DND-41 (cell line): ENCODE data around the gene CCNY.

Experiments
- ATAC-seq: fragments of 200-7000 bp; cut with Tn5 transposase; 3 replicates; pipeline ENCODE4 v1.9.1; 2021; ENCODE audit warnings: low read depth; ENCODE audit not compliant: insufficient read depth
- DNase-seq: peaks from one replicate; pipeline ENCODE4 v3.0.0-alpha.2; 2020
- H2AFZ ChIP-seq: 2 replicates; pipeline ENCODE4 v1.6.0; 2012; ENCODE audit warnings: low read depth, low read length
- H3K27ac ChIP-seq: 2 replicates; pipeline ENCODE4 v1.5.1; 2012; ENCODE audit warnings: low read length, inconsistent platforms
- H3K27me3 ChIP-seq: fragments of 200-600 bp; sonication (generic); 2 replicates; pipeline ENCODE4 v1.6.0; 2012; ENCODE audit warnings: low read length, mild to moderate bottlenecking, inconsistent platforms; ENCODE audit not compliant: insufficient read depth, poor library complexity
- H3K36me3 ChIP-seq: 2 replicates; pipeline ENCODE4 v1.5.1; 2012; ENCODE audit warnings: low read length, inconsistent platforms; ENCODE audit not compliant: insufficient read depth
- H3K4me1 ChIP-seq: 2 replicates; pipeline ENCODE4 v1.5.1; 2012; ENCODE audit warnings: mild to moderate bottlenecking, low read length; ENCODE audit not compliant: insufficient read depth
- H3K4me2 ChIP-seq: 2 replicates; pipeline ENCODE4 v1.6.0; 2012; ENCODE audit warnings: mild to moderate bottlenecking, moderate library complexity, low read length, inconsistent platforms; ENCODE audit not compliant: insufficient read depth
- H3K4me3 ChIP-seq, 2 experiments: fragments of 200-600 bp in 1 of 2; shearing (Covaris generic) in 1 of 2; 2 replicates each; pipeline ENCODE4 v1.5.1; 2012 to 2016; ENCODE audit warnings: inconsistent platforms in 2 of 2, low read length in 2 of 2, mild to moderate bottlenecking in 2 of 2, low read depth in 1 of 2, moderate library complexity in 1 of 2
- H3K79me2 ChIP-seq: 2 replicates; pipeline ENCODE4 v1.6.0; 2012; ENCODE audit warnings: low read length, inconsistent platforms; ENCODE audit not compliant: insufficient read depth
- H3K9ac ChIP-seq: 2 replicates; pipeline ENCODE4 v1.6.0; 2012; ENCODE audit warnings: low read depth, mild to moderate bottlenecking, inconsistent platforms, low read length, moderate library complexity
- H3K9me3 ChIP-seq: 2 replicates; pipeline ENCODE4 v1.5.1; 2012; ENCODE audit warnings: low read length, moderate library complexity, mild to moderate bottlenecking, inconsistent platforms; ENCODE audit not compliant: insufficient read depth, severe bottlenecking
- H4K20me1 ChIP-seq: 2 replicates; pipeline ENCODE4 v1.6.0; 2012; ENCODE audit warnings: low read length; ENCODE audit not compliant: insufficient read depth
- CTCF ChIP-seq: IDR thresholded peaks from 2 replicates; pipeline ENCODE4 v1.5.1; 2012; ENCODE audit warnings: borderline replicate concordance, low read length, moderate library complexity, mild to moderate bottlenecking; ENCODE audit not compliant: poor library complexity, severe bottlenecking; ENCODE audit errors: extremely low read depth
- EZH2 ChIP-seq: IDR thresholded peaks from 3 replicates; pipeline ENCODE4 v1.6.1; 2012; ENCODE audit warnings: borderline replicate concordance, low read depth, mild to moderate bottlenecking, moderate library complexity, low read length, inconsistent platforms; ENCODE audit not compliant: severe bottlenecking

Gene CCNY

GRCh38 chr10:35327790-35328403 is 8.4 kb upstream of the CCNY start:
- TF ChIP-seq EZH2 = no peak
- TF ChIP-seq CTCF = no peak
- H3K4me3 ChIP-seq = no peak overlapping the region
- peaks cover 79% of the 10 kb centered on the region for H3K79me2 ChIP-seq
- DNase-seq (no peak), ATAC-seq (0 out of 3 replicates have a peak, but pooled peaks have one; percentile 9)
- peaks cover under 1% of the 10 kb centered on the region; the same call in 1 of the 2 replicates for H3K4me1 ChIP-seq
- no peak overlapping the region for H3K27ac ChIP-seq
- H3K36me3 ChIP-seq = peaks cover 22% of the 10 kb centered on the region
- no peak overlapping the region for H3K9ac ChIP-seq
- no peaks in the 10 kb centered on the region for H3K27me3 ChIP-seq
- H2AFZ ChIP-seq = no peak overlapping the region
- H3K9me3 ChIP-seq = no peaks in the 10 kb centered on the region
- H4K20me1 ChIP-seq = peaks cover 33% of the 10 kb centered on the region
- no peak overlapping the region for H3K4me2 ChIP-seq

- Histone ChIP-seq H2AFZ (no peak overlapping the region), H3K4me2 (no peak overlapping the region), H4K20me1 (peaks cover 39% of the 10 kb centered on the region), H3K79me2 (peaks cover 79% of the 10 kb centered on the region), H3K27me3 (no peaks in the 10 kb centered on the region), H3K9ac (no peak overlapping the region), H3K4me3 (no peak overlapping the region), H3K36me3 (peaks cover 22% of the 10 kb centered on the region), H3K9me3 (no peaks in the 10 kb centered on the region), H3K4me1 (peaks cover 6% of the 10 kb centered on the region), H3K27ac (no peak overlapping the region)
- DNase-seq (no peak), ATAC-seq (peak; percentile 58; the same call in 2 of the 3 replicates)
- TF ChIP-seq CTCF = no peak
- TF ChIP-seq EZH2 = no peak
Observed at GRCh38 chr10:35328404-35329037, 7.8 kb upstream of the CCNY start.

- Histone ChIP-seq H3K36me3 (peaks cover 26% of the 10 kb centered on the region), H2AFZ (no peak overlapping the region), H3K79me2 (peaks cover 81% of the 10 kb centered on the region), H3K4me3 (no peak overlapping the region), H3K9me3 (no peaks in the 10 kb centered on the region), H3K4me1 (peaks cover 16% of the 10 kb centered on the region), H3K4me2 (no peak overlapping the region), H3K27ac (no peak overlapping the region), H3K9ac (no peak overlapping the region), H3K27me3 (no peaks in the 10 kb centered on the region), H4K20me1 (peaks cover 49% of the 10 kb centered on the region)
- DNase-seq (no peak), ATAC-seq (no peak)
- TF ChIP-seq EZH2 (no peak), CTCF (no peak)
Observed at GRCh38 chr10:35329520-35329919, 6.8 kb upstream of the CCNY start.
